Thyroid gland (tissue), 4 donors: ENCODE data around the gene TM2D3. TPM values are rescaled to one million over a fixed set of nuclear protein-coding genes. Genes with fewer than 3 reads are reported as not detected.

ENCODE experiments used
- DNase-seq, 2 donors: peaks; one replicate each; pipeline ENCODE4 v3.0.0-alpha.2; 2019
- H3K27ac ChIP-seq, 3 donors: fragments of 200-600 bp; sonication (generic); 1 replicate in 2 of 3; 2 replicates in 1 of 3; pipeline ENCODE4 v1.5.1; 2016 to 2019; ENCODE audit warnings: mild to moderate bottlenecking in 1 of 3, moderate library complexity in 1 of 3
- H3K27me3 ChIP-seq: fragments of 200-600 bp; sonication (generic); one replicate; pipeline ENCODE4 v1.5.1; 2019
- H3K36me3 ChIP-seq, 2 donors: fragments of 200-600 bp; sonication (generic); one replicate each; pipeline ENCODE4 v1.5.1; 2016 to 2019
- H3K4me1 ChIP-seq, 2 donors: fragments of 200-600 bp; sonication (generic); one replicate each; pipeline ENCODE4 v1.5.1; 2017 to 2019
- H3K4me3 ChIP-seq, 3 donors: fragments of 200-600 bp; sonication (generic); replicated peaks in 1 of 3; 1 replicate in 2 of 3; 2 replicates in 1 of 3; pipeline ENCODE4 v1.5.1; 2016; ENCODE audit warnings: mild to moderate bottlenecking in 1 of 3
- H3K9me3 ChIP-seq: fragments of 200-600 bp; sonication (generic); one replicate; pipeline ENCODE4 v1.5.1; 2017
- POLR2A ChIP-seq, 2 donors: fragments of 450-650 bp; IDR thresholded peaks; one replicate each; pipeline ENCODE4 v1.6.1; 2017; ENCODE audit warnings: antibody characterized with exemption in 2 of 2, mild to moderate bottlenecking in 2 of 2, moderate library complexity in 1 of 2
- WGBS, 2 donors: methylation state at CpG; one replicate each; pipeline ENCODE4 v1.1.5; 2017; 5-methylcytosine and 5-hydroxymethylcytosine counted together
- intact Hi-C: fragments of 100-400 bp; cut with DNase I; formaldehyde crosslinking; loops from one replicate; pipeline ENCODE4 v1.15.1; 2023
- total RNA-seq, 4 donors: library from RNA; depleted of rRNA; stranded (reverse); fragments of >200 nt; gene quantifications; one replicate each; pipeline ENCODE4 v1.2.3, GENCODE V29; 2016
- TF ChIP-seq, protein P1 (sequence below), 6 experiments: fragments of 200-600 bp in 3 of 6; fragments of 450-650 bp in 3 of 6; sonication (generic) in 3 of 6; IDR thresholded peaks; one replicate each; pipeline ENCODE4 v1.5.1; 2016 to 2019; ENCODE audit warnings: antibody characterized with exemption in 6 of 6, mild to moderate bottlenecking in 2 of 6, inconsistent platforms in 1 of 6, moderate library complexity in 1 of 6

The TM2D3 gene
- total RNA-seq, 4 donors from 2014 or later = 54.8 to 92.5 (median 71.5) TPM

GRCh38 chr15:101613130-101614000 lies 38.8 kb downstream of the TM2D3 start:
- 39 to 51% methylated on average over 5 to 20 of the region's 20 CpGs for WGBS, 2 donors

DNA sequence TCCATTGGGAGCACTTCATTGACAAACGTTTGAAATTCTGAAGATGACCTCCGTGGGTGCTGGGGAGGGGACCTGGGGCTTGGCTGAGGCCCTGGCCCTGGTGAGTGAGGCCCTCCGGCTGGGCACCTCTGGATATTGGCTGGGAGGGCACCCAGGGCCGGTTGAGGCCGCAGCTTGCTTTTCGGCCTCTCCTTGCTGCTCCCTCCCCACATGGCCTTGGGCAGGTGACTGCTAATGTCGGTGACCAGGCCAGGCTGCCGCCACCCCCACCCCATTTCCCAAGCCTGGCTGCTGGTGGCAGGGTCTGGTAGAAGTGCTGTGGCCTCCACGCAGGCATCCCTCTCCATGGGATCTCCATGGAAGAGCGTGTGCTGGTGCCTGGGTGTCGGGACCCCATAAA lies 39.5 kb downstream of the TM2D3 start:
- Histone ChIP-seq H3K27ac (no peak overlapping the region), H3K9me3 (no peaks in the 10 kb centered on the region), H3K4me3 (no peak overlapping the region), H3K27me3 (no peaks in the 10 kb centered on the region), H3K36me3 (no peaks in the 10 kb centered on the region), H3K4me1 (peaks cover 14 to 20% of the 10 kb centered on the region in 2 donors)
- DNase-seq = no peak
- intact Hi-C loops = no loop called here
- TF ChIP-seq, protein P1, sequence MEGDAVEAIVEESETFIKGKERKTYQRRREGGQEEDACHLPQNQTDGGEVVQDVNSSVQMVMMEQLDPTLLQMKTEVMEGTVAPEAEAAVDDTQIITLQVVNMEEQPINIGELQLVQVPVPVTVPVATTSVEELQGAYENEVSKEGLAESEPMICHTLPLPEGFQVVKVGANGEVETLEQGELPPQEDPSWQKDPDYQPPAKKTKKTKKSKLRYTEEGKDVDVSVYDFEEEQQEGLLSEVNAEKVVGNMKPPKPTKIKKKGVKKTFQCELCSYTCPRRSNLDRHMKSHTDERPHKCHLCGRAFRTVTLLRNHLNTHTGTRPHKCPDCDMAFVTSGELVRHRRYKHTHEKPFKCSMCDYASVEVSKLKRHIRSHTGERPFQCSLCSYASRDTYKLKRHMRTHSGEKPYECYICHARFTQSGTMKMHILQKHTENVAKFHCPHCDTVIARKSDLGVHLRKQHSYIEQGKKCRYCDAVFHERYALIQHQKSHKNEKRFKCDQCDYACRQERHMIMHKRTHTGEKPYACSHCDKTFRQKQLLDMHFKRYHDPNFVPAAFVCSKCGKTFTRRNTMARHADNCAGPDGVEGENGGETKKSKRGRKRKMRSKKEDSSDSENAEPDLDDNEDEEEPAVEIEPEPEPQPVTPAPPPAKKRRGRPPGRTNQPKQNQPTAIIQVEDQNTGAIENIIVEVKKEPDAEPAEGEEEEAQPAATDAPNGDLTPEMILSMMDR (IDR thresholded peaks at IDR 0.05) = no peak
- TF ChIP-seq POLR2A (IDR thresholded peaks at IDR 0.05) = no peak
- 92 to 100% methylated on average over 2 to 6 of the region's 11 CpGs for WGBS, 2 donors

More at GRCh38 chr15:101613130-101614000, 38.8 kb downstream of the TM2D3 start:
- H3K27me3 ChIP-seq = no peaks in the 10 kb centered on the region
- no peaks in the 10 kb centered on the region for H3K9me3 ChIP-seq
- H3K36me3 ChIP-seq = no peaks in the 10 kb centered on the region
- no peak overlapping the region for H3K4me3 ChIP-seq
- intact Hi-C loops = no loop called here
- DNase-seq = peak; percentile 94
- H3K4me1 ChIP-seq = peaks cover 14 to 20% of the 10 kb centered on the region in 2 donors
- TF ChIP-seq POLR2A (IDR thresholded peaks at IDR 0.05) = no peak
- TF ChIP-seq, protein P1 (IDR thresholded peaks at IDR 0.05) = no peak
- no peak overlapping the region for H3K27ac ChIP-seq

- no peaks in the 10 kb centered on the region for H3K27me3 ChIP-seq
Observed at GRCh38 chr15:101611580-101612299, 40.4 kb downstream of the TM2D3 start.

DNA sequence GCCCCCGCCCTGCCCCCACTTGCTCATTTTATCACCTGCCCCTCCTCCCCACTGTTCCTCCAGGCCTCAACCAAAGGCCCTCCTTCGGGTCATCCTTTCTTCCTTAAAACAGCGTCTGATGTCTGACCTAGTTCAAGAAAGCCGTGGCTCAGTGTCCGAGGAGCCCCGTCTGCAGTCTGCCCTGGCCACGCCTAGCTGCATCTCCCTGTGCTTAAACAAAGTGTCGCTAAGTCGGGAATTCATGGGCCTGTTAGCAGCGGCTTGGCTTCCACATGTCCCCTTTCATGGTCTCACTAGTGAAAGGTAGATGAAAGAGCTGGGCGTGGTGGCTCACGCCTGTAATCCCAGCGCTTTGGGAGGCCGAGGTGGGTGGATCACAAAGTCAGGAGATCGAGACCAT lies 41.2 kb downstream of the TM2D3 start:
- intact Hi-C loops = no loop called here
- H3K27ac ChIP-seq = no peak overlapping the region
- H3K4me1 ChIP-seq = peaks cover 10 to 13% of the 10 kb centered on the region in 2 donors
- TF ChIP-seq, protein P1 (IDR thresholded peaks at IDR 0.05) = no peak
- H3K36me3 ChIP-seq = no peaks in the 10 kb centered on the region
- H3K4me3 ChIP-seq = no peak overlapping the region
- no peak for DNase-seq
- no peaks in the 10 kb centered on the region for H3K27me3 ChIP-seq
- no peaks in the 10 kb centered on the region for H3K9me3 ChIP-seq
- 90 to 95% methylated on average over 15 of the region's 15 CpGs for WGBS, 2 donors

More at GRCh38 chr15:101611580-101612299, 40.4 kb downstream of the TM2D3 start:
- 81 to 85% methylated on average over 10 of the region's 10 CpGs for WGBS, 2 donors
- no peaks in the 10 kb centered on the region for H3K9me3 ChIP-seq
- H3K4me1 ChIP-seq = peaks cover 14 to 20% of the 10 kb centered on the region in 2 donors
- H3K4me3 ChIP-seq = no peak overlapping the region
- intact Hi-C loops = no loop called here
- TF ChIP-seq, protein P1 (IDR thresholded peaks at IDR 0.05) = no peak
- no peak for TF ChIP-seq POLR2A (IDR thresholded peaks at IDR 0.05)
- DNase-seq = no peak
- H3K27ac ChIP-seq = no peak overlapping the region
- no peaks in the 10 kb centered on the region for H3K36me3 ChIP-seq

GRCh38 chr15:101610611-101611000 lies 41.6 kb downstream of the TM2D3 start:
- DNase-seq = no peak
- intact Hi-C loops = no loop called here
- Histone ChIP-seq H3K27ac (no peak overlapping the region), H3K27me3 (no peaks in the 10 kb centered on the region), H3K36me3 (no peaks in the 10 kb centered on the region), H3K9me3 (no peaks in the 10 kb centered on the region), H3K4me1 (peaks cover 6 to 9% of the 10 kb centered on the region in 2 donors), H3K4me3 (no peak overlapping the region)
- TF ChIP-seq, protein P1 (IDR thresholded peaks at IDR 0.05) = no peak
- TF ChIP-seq POLR2A (IDR thresholded peaks at IDR 0.05) = no peak
- 90 to 96% methylated on average over 8 of the region's 8 CpGs for WGBS, 2 donors
